Measurements from ENCODE around the gene SRGAP1. TPM values are rescaled to one million over a fixed set of nuclear protein-coding genes. Genes with fewer than 3 reads are reported as not detected.

Gene SRGAP1
- total RNA-seq, 6 donors from 2014 or later, result 4.7 to 36.7 (median 14.0) TPM

DNA sequence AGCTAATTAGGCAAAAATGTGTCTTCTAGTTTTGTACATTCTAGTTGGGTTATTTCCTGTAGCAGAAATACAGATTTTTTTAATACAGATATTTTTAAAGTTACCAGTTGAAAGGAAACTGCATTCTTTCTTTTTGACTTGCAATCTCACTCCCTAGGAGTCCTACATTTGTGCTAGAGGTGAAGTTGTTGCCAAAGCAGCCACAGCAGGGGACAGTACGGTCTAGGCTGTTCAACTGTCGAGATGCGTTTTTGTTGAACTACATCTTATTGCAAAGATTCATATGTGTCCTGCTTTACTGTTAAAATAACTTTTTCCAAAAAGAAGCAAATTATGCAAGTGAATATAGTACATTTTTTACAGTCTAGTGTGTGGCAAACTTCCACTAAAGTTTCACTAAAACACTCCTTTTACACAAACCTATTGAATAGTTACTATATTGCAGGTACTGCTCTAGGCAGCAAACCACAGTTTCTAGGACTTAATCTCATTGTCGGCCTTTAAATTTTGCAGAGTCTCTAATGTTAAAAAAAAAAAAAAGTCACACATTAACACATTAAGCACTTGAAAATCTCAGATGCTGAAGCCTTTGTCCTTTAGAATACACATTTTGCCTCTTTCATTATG lies 30.2 kb upstream of the SRGAP1 start:
- no peaks in the 10 kb centered on the region for H3K9me3 ChIP-seq
- DNase-seq, result no peak
- 69 to 78% methylated on average over 4 of the region's 4 CpGs for WGBS, 2 donors

GRCh38 chr12:63815482-63815852 lies 29.0 kb upstream of the SRGAP1 start:
- H3K27ac ChIP-seq, result no peak overlapping the region
- no peaks in the 10 kb centered on the region for H3K36me3 ChIP-seq
- DNase-seq (no peak), ATAC-seq (ENCODE audit: low FRiP score in 2 of 2) (no peak)
- H3K4me1 ChIP-seq, result no peaks in the 10 kb centered on the region
- no peak overlapping the region for H3K4me3 ChIP-seq
- no peak for TF ChIP-seq CTCF (IDR thresholded peaks at IDR 0.05)
- TF ChIP-seq POLR2A (IDR thresholded peaks at IDR 0.05), result no peak
- no peak for TF ChIP-seq EP300 (IDR thresholded peaks at IDR 0.05)
- no peak for TF ChIP-seq POLR2AphosphoS5 (IDR thresholded peaks at IDR 0.05)
- WGBS, 2 donors, result 89 to 90% methylated on average over 3 of the region's 3 CpGs
- H3K27me3 ChIP-seq, result no peaks in the 10 kb centered on the region
- no peaks in the 10 kb centered on the region for H3K9me3 ChIP-seq

More for the DNA sequence above, 30.2 kb upstream of the SRGAP1 start:
- TF ChIP-seq EP300 (IDR thresholded peaks at IDR 0.05), result no peak
- TF ChIP-seq POLR2A (IDR thresholded peaks at IDR 0.05), result no peak
- no peak for TF ChIP-seq CTCF (IDR thresholded peaks at IDR 0.05)
- TF ChIP-seq POLR2AphosphoS5 (IDR thresholded peaks at IDR 0.05), result no peak
- Histone ChIP-seq H3K36me3 (peaks cover 0 to under 1% (median 0%) of the 10 kb centered on the region in 4 donors), H3K27ac (no peak overlapping the region), H3K4me1 (no peaks in the 10 kb centered on the region), H3K27me3 (no peaks in the 10 kb centered on the region), H3K4me3 (no peak overlapping the region)
- ATAC-seq (ENCODE audit: low FRiP score in 2 of 2), result no peak

DNA sequence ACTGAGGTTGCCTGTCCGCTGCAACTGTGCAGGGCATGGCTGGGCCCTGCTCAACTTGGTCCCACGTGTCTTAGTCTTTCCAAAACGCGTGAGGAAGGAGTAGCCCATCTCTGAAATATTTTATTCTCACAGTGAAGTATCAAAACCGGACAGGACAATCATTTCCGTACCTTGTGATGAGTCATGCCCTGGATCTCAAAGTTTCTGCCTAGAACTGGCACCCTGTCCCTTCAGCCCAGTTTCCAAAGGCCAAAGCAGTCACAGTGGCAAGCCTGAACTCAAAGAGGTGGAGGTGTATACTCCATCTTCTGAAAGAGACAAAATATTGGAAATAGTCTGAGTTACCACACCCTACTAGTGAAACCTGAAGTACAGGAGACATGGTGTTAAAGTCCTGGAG lies 28.5 kb upstream of the SRGAP1 start:
- H3K9me3 ChIP-seq, result no peaks in the 10 kb centered on the region
- ATAC-seq (ENCODE audit: low FRiP score in 2 of 2) (no peak), DNase-seq (no peak)
- no peak overlapping the region for H3K4me3 ChIP-seq
- WGBS, 2 donors, result 75 to 98% methylated on average over 6 of the region's 6 CpGs
- H3K4me1 ChIP-seq, result no peaks in the 10 kb centered on the region
- H3K27ac ChIP-seq, result no peak overlapping the region
- H3K36me3 ChIP-seq, result no peaks in the 10 kb centered on the region
- no peak for TF ChIP-seq POLR2A (IDR thresholded peaks at IDR 0.05)
- no peak for TF ChIP-seq EP300 (IDR thresholded peaks at IDR 0.05)
- no peak for TF ChIP-seq CTCF (IDR thresholded peaks at IDR 0.05)
- no peak for TF ChIP-seq POLR2AphosphoS5 (IDR thresholded peaks at IDR 0.05)
- no peaks in the 10 kb centered on the region for H3K27me3 ChIP-seq

- ATAC-seq (ENCODE audit: low FRiP score in 2 of 2), result no peak
- WGBS, 2 donors, result 88 to 96% methylated on average over 1 of the region's 1 CpG
- Histone ChIP-seq H3K4me3 (no peak overlapping the region), H3K9me3 (no peaks in the 10 kb centered on the region), H3K27me3 (no peaks in the 10 kb centered on the region), H3K27ac (no peak overlapping the region), H3K4me1 (no peaks in the 10 kb centered on the region), H3K36me3 (no peaks in the 10 kb centered on the region)
- DNase-seq, result no peak
- TF ChIP-seq POLR2A (IDR thresholded peaks at IDR 0.05), result no peak
- TF ChIP-seq POLR2AphosphoS5 (IDR thresholded peaks at IDR 0.05), result no peak
- TF ChIP-seq CTCF (IDR thresholded peaks at IDR 0.05), result no peak
- no peak for TF ChIP-seq EP300 (IDR thresholded peaks at IDR 0.05)
These were observed 24.1 kb upstream of the SRGAP1 start for GRCh38 chr12:63820427-63820826.

DNA sequence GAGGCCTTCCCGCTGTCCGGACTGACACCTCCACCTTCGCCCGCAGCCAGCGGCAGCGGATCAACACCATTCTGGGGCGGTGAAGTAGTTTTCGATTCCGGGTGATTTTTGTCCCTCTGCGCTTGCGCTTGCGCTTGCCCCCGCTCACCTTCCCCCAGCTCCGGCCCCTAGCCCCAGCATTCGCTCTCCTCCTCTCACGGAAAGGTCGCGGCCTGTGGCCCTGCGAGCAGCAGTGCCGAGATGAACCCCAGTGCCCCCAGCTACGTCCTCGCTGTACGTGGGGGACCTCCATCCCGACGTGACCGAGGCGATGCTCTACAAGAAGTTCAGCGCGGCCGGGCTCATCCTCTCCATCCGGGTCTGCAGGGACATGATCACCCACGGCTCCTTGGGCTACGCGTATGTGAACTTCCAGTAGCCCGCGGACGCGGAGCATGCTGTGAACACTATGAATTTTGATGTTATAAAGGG lies 22.7 kb upstream of the SRGAP1 start:
- Histone ChIP-seq H3K27ac (no peak overlapping the region), H3K4me1 (peaks cover 0 to 7% (median 2%) of the 10 kb centered on the region in 4 donors), H3K36me3 (no peaks in the 10 kb centered on the region), H3K27me3 (no peaks in the 10 kb centered on the region), H3K9me3 (no peaks in the 10 kb centered on the region), H3K4me3 (peak overlapping the region in 3 of 4 donors; percentile 19 to 43 (median 42))
- TF ChIP-seq POLR2A (IDR thresholded peaks at IDR 0.05), result no peak
- no peak for TF ChIP-seq POLR2AphosphoS5 (IDR thresholded peaks at IDR 0.05)
- no peak for TF ChIP-seq CTCF (IDR thresholded peaks at IDR 0.05)
- WGBS, 2 donors, result 33 to 44% methylated on average over 30 to 38 of the region's 38 CpGs
- peak; percentile 55 to 70 for ATAC-seq (ENCODE audit: low FRiP score in 2 of 2)
- DNase-seq, result peak in 1 of 2 donors; percentile 84

Data from upper lobe of left lung (tissue), 6 donors.